Peyer's patch (tissue), 4 donors: ENCODE results near the gene DKKL1. TPM values are rescaled to one million over a fixed set of nuclear protein-coding genes. Genes with fewer than 3 reads are reported as not detected.

Experiments
- DNase-seq, 3 donors: peaks; one replicate each; pipeline ENCODE4 v3.0.0-alpha.2; 2017 to 2019
- H3K27ac ChIP-seq, 4 donors: fragments of 200-600 bp; sonication (generic); one replicate each; pipeline ENCODE4 v1.5.1; 2016 to 2019
- H3K27me3 ChIP-seq, 2 donors: fragments of 200-600 bp; sonication (generic); one replicate each; pipeline ENCODE4 v1.5.1; 2019
- H3K36me3 ChIP-seq, 3 donors: fragments of 200-600 bp; sonication (generic); one replicate each; pipeline ENCODE4 v1.5.1; 2016 to 2019
- H3K4me1 ChIP-seq, 4 donors: fragments of 200-600 bp; sonication (generic); one replicate each; pipeline ENCODE4 v1.5.1; 2016 to 2019
- H3K4me3 ChIP-seq, 4 donors: fragments of 200-600 bp; sonication (generic); 1 replicate in 3 of 4; 2 replicates in 1 of 4; pipeline ENCODE4 v1.5.1; 2016 to 2019; ENCODE audit warnings: mild to moderate bottlenecking in 1 of 4
- H3K9me3 ChIP-seq, 4 donors: fragments of 200-600 bp; sonication (generic); one replicate each; pipeline ENCODE4 v1.5.1; 2016 to 2019; ENCODE audit warnings: mild to moderate bottlenecking in 1 of 4
- POLR2A ChIP-seq, 2 donors: fragments of 450-650 bp; IDR thresholded peaks; one replicate each; pipeline ENCODE4 v1.5.1; 2017; ENCODE audit warnings: antibody characterized with exemption in 2 of 2, mild to moderate bottlenecking in 2 of 2, moderate library complexity in 2 of 2
- total RNA-seq, 4 donors: library from RNA; depleted of rRNA; stranded (reverse); fragments of >200 nt; gene quantifications; one replicate each; pipeline ENCODE4 v1.1.0, GENCODE V29; 2016
- TF ChIP-seq, protein P1 (sequence below), 6 experiments: fragments of 450-650 bp in 4 of 6; fragments of 200-600 bp in 2 of 6; sonication (generic) in 1 of 6; IDR thresholded peaks; one replicate each; pipeline ENCODE4 v1.5.1; 2017 to 2019; ENCODE audit warnings: antibody characterized with exemption in 6 of 6, mild to moderate bottlenecking in 3 of 6, moderate library complexity in 1 of 6

Gene DKKL1
- total RNA-seq, 4 donors from 2014 or later = not detected

DNA sequence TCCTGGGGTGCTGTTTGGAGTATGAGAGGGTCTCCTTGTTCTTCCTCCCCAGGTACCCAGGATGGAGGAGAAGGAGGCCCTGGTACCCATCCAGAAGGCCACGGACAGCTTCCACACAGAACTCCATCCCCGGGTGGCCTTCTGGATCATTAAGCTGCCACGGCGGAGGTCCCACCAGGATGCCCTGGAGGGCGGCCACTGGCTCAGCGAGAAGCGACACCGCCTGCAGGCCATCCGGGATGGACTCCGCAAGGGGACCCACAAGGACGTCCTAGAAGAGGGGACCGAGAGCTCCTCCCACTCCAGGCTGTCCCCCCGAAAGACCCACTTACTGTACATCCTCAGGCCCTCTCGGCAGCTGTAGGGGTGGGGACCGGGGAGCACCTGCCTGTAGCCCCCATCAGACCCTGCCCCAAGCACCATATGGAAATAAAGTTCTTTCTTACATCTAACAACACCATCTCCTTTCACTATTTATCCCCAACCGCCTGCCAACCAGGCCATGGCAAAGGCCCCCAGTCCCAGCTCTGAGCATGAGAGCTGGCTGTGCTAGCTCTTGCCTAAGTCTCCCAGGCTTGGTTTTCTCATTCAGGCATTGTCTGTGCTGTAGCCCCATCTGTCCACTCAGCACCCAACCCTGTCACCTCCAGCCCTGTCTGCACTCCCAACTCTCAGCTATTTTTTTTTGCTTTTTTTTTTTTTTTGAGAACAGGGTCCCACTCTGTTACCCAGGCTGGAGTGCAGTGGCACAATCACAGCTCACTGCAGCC, 11.2 kb downstream of the DKKL1 start:
- no peak for DNase-seq
- Histone ChIP-seq H3K9me3 (no peaks in the 10 kb centered on the region), H3K27ac (no peak overlapping the region), H3K36me3 (no peaks in the 10 kb centered on the region), H3K4me3 (no peak overlapping the region), H3K4me1 (no peaks in the 10 kb centered on the region), H3K27me3 (no peaks in the 10 kb centered on the region)
- TF ChIP-seq, protein P1, sequence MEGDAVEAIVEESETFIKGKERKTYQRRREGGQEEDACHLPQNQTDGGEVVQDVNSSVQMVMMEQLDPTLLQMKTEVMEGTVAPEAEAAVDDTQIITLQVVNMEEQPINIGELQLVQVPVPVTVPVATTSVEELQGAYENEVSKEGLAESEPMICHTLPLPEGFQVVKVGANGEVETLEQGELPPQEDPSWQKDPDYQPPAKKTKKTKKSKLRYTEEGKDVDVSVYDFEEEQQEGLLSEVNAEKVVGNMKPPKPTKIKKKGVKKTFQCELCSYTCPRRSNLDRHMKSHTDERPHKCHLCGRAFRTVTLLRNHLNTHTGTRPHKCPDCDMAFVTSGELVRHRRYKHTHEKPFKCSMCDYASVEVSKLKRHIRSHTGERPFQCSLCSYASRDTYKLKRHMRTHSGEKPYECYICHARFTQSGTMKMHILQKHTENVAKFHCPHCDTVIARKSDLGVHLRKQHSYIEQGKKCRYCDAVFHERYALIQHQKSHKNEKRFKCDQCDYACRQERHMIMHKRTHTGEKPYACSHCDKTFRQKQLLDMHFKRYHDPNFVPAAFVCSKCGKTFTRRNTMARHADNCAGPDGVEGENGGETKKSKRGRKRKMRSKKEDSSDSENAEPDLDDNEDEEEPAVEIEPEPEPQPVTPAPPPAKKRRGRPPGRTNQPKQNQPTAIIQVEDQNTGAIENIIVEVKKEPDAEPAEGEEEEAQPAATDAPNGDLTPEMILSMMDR (IDR thresholded peaks at IDR 0.05) = no peak
- TF ChIP-seq POLR2A (IDR thresholded peaks at IDR 0.05) = no peak

DNA sequence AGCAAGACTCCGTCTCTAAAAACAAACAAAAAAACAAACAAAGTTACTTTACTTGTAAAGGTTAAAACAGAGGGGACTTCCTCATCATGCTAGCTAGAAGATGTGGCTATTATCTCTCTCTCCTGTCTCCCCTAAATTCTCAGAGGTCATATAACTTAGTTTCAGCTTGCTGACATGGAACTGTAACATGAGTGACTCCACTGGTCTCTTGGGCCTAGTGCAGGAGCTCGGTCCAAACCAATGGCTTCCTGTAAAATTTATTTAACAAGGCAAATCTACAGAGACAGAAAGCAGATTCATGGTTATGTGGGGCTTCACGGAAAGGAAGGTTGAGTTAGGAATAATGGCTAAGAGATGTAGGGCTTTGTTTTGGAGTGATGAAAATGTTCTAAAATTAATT, 14.8 kb downstream of the DKKL1 start:
- H3K27ac ChIP-seq = no peak overlapping the region
- no peak for DNase-seq
- no peaks in the 10 kb centered on the region for H3K36me3 ChIP-seq
- no peaks in the 10 kb centered on the region for H3K4me1 ChIP-seq
- TF ChIP-seq POLR2A (IDR thresholded peaks at IDR 0.05) = no peak
- TF ChIP-seq, protein P1 (IDR thresholded peaks at IDR 0.05) = no peak
- H3K9me3 ChIP-seq = peaks cover 0 to 14% (median 0%) of the 10 kb centered on the region in 4 donors
- H3K27me3 ChIP-seq = no peaks in the 10 kb centered on the region
- no peak overlapping the region for H3K4me3 ChIP-seq

DNA sequence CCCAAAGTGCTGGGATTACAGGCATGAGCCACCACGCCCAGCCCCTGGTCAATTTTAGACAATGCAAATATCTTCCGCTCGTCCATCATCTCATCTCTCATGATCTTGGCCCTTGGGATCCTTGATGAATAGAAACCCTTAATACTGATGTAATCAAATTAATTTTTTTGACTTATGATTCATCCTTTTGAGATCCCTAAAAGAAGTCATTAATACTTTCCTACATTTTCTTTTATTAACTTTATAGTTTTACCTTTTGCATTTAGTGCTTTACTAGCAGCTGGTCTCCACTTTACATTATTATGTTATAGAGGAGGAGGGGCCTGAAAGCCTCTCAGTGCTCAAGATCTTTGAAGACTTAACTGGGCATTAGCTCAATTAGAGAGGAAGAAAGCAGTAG, 16.7 kb downstream of the DKKL1 start:
- Histone ChIP-seq H3K27ac (no peak overlapping the region), H3K27me3 (no peaks in the 10 kb centered on the region), H3K9me3 (peaks cover 0 to 14% (median 0%) of the 10 kb centered on the region in 4 donors), H3K4me1 (no peaks in the 10 kb centered on the region), H3K4me3 (no peak overlapping the region), H3K36me3 (no peaks in the 10 kb centered on the region)
- no peak for DNase-seq
- TF ChIP-seq POLR2A (IDR thresholded peaks at IDR 0.05) = no peak
- TF ChIP-seq, protein P1 (IDR thresholded peaks at IDR 0.05) = no peak

DNA sequence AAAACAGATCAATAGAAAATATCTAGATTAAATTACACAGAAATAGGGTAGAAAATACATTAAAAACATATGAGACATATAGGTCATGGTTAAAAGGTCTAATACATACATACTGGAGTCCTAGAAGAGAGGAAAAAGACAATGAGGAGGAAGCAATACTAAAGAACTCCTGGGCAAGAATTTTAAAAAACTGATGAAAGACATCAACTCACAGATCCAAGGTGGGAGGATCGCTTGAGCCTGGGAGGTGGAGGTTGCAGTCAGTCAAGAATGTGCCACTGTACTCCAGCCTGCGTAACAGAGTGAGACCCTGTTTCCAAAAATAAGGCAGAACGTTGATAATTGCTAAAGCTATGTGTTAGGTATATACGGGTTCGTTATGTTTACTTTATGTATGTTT, 19.0 kb downstream of the DKKL1 start:
- no peaks in the 10 kb centered on the region for H3K4me1 ChIP-seq
- DNase-seq = no peak
- no peaks in the 10 kb centered on the region for H3K27me3 ChIP-seq
- peaks cover 0 to 14% (median 0%) of the 10 kb centered on the region in 4 donors for H3K9me3 ChIP-seq
- no peak overlapping the region for H3K27ac ChIP-seq
- H3K4me3 ChIP-seq = no peak overlapping the region
- no peaks in the 10 kb centered on the region for H3K36me3 ChIP-seq
- TF ChIP-seq, protein P1 (IDR thresholded peaks at IDR 0.05) = no peak
- TF ChIP-seq POLR2A (IDR thresholded peaks at IDR 0.05) = no peak

DNA sequence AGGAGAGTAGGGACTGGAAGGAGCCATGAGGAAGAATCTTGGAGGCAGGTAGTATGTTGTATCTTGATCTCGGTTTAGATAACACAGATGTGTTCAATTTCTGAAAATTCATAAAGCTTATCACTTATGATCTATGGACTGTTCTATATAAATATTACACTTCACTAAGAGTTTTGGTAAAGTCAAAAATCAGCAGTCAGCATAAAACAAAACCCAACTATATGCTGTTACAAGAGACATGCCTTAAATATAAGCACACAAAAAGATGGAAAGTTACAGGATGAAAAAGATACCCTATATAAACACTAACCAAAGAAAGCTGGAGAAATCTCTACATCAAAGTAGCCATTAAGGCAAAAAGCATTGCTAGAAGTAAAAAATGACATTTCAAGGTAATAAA, 19.9 kb downstream of the DKKL1 start:
- Histone ChIP-seq H3K9me3 (peaks cover 0 to 14% (median 0%) of the 10 kb centered on the region in 4 donors), H3K27me3 (no peaks in the 10 kb centered on the region), H3K27ac (no peak overlapping the region), H3K36me3 (no peaks in the 10 kb centered on the region), H3K4me1 (no peaks in the 10 kb centered on the region), H3K4me3 (no peak overlapping the region)
- no peak for DNase-seq
- TF ChIP-seq, protein P1 (IDR thresholded peaks at IDR 0.05) = no peak
- no peak for TF ChIP-seq POLR2A (IDR thresholded peaks at IDR 0.05)
